Left kidney (tissue), 2 donors: Measurements from ENCODE around the gene TGFBR1. TPM values are rescaled to one million over a fixed set of nuclear protein-coding genes. Genes with fewer than 3 reads are reported as not detected.
"Not testable (repeated sequence)": the region's sequence is repeated elsewhere in the genome, so short reads cannot be mapped to it uniquely, and the experiment has no call there.

ENCODE experiments used
- DNase-seq: peaks from one replicate; pipeline ENCODE4 v3.0.0-alpha.2; 2013
- polyA plus RNA-seq: library from polyadenylated mRNA; unstranded; fragments of 120-200 nt; gene quantifications from one replicate; pipeline ENCODE4 v1.2.1, GENCODE V29; 2013; ENCODE audit not compliant: insufficient read length

The TGFBR1 gene
- polyA plus RNA-seq, 1 donor, result 56.2 TPM

- no peak for DNase-seq
These were observed 81.0 kb downstream of the TGFBR1 start for GRCh38 chr9:99185934-99186333.

- no peak for DNase-seq
These were observed 82.4 kb downstream of the TGFBR1 start for GRCh38 chr9:99187311-99187710.

GRCh38 chr9:99189186-99189585 lies 84.3 kb downstream of the TGFBR1 start:
- no peak for DNase-seq

- DNase-seq, result no peak
These were observed 85.1 kb downstream of the TGFBR1 start for GRCh38 chr9:99189887-99190596.

GRCh38 chr9:99190597-99191283 lies 85.8 kb downstream of the TGFBR1 start:
- DNase-seq, result no peak

- no peak for DNase-seq
These were observed 88.0 kb downstream of the TGFBR1 start for GRCh38 chr9:99192786-99193465.

- no peak for DNase-seq
These were observed 88.5 kb downstream of the TGFBR1 start for GRCh38 chr9:99193466-99193821.

GRCh38 chr9:99196484-99196883 lies 91.6 kb downstream of the TGFBR1 start:
- DNase-seq, result not testable (repeated sequence)

GRCh38 chr9:99197124-99197630 lies 92.3 kb downstream of the TGFBR1 start:
- no peak for DNase-seq

GRCh38 chr9:99197987-99198386 lies 93.1 kb downstream of the TGFBR1 start:
- DNase-seq, result no peak

GRCh38 chr9:99199938-99200539 lies 95.1 kb downstream of the TGFBR1 start:
- no peak for DNase-seq

GRCh38 chr9:99201603-99202002 lies 96.7 kb downstream of the TGFBR1 start:
- no peak for DNase-seq

Other genes with a start within 250 kb of the TGFBR1 start
- gene COL15A1, start 161.2 kb upstream of the TGFBR1 start, polyA plus RNA-seq, result 21.6 TPM
- 46.1 TPM for gene ALG2, start 116.8 kb downstream of the TGFBR1 start, polyA plus RNA-seq
- 136 TPM for gene SEC61B, start 117.2 kb downstream of the TGFBR1 start, polyA plus RNA-seq